ENCODE results near the gene MRS2. TPM values are rescaled to one million over a fixed set of nuclear protein-coding genes. Genes with fewer than 3 reads are reported as not detected.
A peak's percentile ranks its signal among the peaks of the same experiment; 100 is the strongest.
"Not testable (repeated sequence)": the region's sequence is repeated elsewhere in the genome, so short reads cannot be mapped to it uniquely, and the experiment has no call there.

Gene MRS2
- total RNA-seq, 8 experiments from 2014 or later, result 16.3 to 36.1 (median 29.8) TPM

DNA sequence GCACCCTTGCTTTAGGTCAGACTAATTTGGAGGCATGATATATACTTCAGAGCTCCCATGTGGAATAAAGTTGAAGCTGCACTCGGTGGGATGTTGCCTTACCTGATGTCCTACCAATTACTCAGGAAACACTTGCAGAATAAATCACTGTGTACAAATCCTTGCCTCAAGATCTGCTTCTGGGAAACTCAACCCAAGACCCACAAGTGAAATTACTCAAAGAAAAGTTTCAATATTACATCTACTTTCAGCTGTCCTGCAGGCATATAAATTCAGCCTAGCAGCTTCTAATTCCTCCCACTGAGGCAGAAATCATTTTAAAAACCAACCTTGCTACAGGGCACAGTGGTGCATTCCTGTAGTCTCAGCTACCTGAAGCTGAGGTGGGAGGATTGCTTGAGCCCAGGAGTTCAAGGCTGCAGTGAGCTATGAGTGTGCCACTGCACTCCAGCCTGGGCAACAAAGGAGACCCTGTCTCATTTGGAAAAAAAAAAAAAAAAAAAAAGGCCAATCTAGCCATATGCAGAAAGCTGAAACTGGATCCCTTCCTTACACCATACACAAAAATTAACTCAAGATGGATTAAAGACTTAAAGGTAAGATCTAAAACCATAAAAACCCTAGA lies 24.2 kb upstream of the MRS2 start:
- no peak for ATAC-seq (replicated peaks in 6 of 8)
- H3K4me3 ChIP-seq, result no peak overlapping the region
- no peak overlapping the region for H3K27ac ChIP-seq
- 89 to 100% (median 100%) methylated on average over 1 of the region's 1 CpG; no CpG with 5 or more reads in 6 of the 10 experiments for WGBS, 10 experiments
- no peaks in the 10 kb centered on the region for H3K4me1 ChIP-seq (replicated peaks in 1 of 2)
- in situ Hi-C loops (cut with MboI; ENCODE audit: low pct_unique_long_range_greater_than_20kb in 2 of 9, low sequenced_read_pairs in 9 of 9, unreplicated experiment in 9 of 9), result loop anchor here in 2 of 9 experiments (25.0 kb wide), 2 partner anchors 91 to 316 kb away; no protein-coding TSS in a partner anchor

DNA sequence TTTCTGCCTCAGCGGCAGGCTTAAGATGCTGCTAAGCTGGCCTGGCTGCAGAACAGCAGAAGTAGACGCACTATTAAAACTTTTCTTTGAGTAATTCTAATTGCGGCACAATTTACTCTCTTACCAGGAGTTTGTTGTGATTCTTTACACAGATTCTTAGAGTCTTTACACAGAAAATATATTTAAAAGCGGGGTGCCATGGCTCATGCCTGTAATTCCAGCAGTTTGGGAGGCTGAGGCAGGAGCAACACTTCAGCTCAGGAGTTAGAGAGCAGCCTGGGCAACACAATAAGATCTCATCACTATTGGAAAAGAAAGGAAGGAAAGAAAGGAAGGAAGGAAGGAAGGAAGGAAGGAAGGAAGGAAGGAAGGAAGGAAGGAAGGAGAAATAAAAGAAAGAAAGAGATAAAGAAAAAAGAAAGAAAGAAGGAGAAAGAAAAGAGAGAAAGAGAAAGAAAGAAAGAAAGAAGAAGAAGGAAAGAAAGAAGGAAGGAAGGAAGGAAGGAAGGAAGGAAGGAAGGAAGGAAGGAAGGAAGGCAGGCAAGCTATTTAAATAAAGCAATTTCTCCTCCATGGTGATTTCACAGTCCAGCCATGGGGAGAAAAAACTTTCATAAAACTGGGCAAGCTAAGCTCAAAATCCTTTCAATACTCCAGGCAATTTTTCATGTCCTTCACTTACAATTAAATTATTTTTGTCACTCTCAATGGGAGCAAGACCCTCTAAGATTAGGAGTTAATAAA lies 21.1 kb upstream of the MRS2 start:
- no peak for ATAC-seq (replicated peaks in 6 of 8)
- 50 to 100% (median 67%) methylated on average over 2 to 4 of the region's 4 CpGs; no CpG with 5 or more reads in 4 of the 10 experiments for WGBS, 10 experiments
- in situ Hi-C loops (cut with MboI; ENCODE audit: low pct_unique_long_range_greater_than_20kb in 2 of 9, low sequenced_read_pairs in 9 of 9, unreplicated experiment in 9 of 9), result loop anchor here in 3 of 9 experiments (10.0 to 25.0 kb wide), 3 partner anchors 94 to 319 kb away; no protein-coding TSS in a partner anchor
- Histone ChIP-seq H3K27ac (no peak overlapping the region), H3K4me1 (replicated peaks in 1 of 2) (no peaks in the 10 kb centered on the region), H3K4me3 (no peak overlapping the region)

DNA sequence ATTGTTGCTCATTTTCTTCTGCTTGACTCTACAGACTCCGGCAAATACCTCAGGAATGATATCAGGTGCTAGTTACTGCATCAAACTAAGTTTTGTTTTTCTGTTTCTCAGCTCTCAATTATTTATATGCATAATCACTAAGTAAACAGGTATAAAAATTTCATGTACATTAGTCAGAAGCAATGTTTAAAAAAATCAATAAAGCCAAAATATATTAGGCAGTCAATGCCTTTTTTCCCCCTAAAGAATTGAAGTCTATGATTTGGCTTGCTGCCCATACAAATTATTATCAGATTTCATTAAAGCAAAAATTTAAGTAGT lies 20.6 kb upstream of the MRS2 start:
- Histone ChIP-seq H3K4me1 (replicated peaks in 1 of 2) (no peaks in the 10 kb centered on the region), H3K4me3 (no peak overlapping the region), H3K27ac (no peak overlapping the region)
- ATAC-seq (replicated peaks in 6 of 8), result no peak
- WGBS, 10 experiments, result 56 to 100% (median 94%) methylated on average over 1 of the region's 1 CpG; no CpG with 5 or more reads in 2 of the 10 experiments
- in situ Hi-C loops (cut with MboI; ENCODE audit: low pct_unique_long_range_greater_than_20kb in 2 of 9, low sequenced_read_pairs in 9 of 9, unreplicated experiment in 9 of 9), result loop anchor here in 3 of 9 experiments (10.0 to 25.0 kb wide), 3 partner anchors 95 to 320 kb away; no protein-coding TSS in a partner anchor

DNA sequence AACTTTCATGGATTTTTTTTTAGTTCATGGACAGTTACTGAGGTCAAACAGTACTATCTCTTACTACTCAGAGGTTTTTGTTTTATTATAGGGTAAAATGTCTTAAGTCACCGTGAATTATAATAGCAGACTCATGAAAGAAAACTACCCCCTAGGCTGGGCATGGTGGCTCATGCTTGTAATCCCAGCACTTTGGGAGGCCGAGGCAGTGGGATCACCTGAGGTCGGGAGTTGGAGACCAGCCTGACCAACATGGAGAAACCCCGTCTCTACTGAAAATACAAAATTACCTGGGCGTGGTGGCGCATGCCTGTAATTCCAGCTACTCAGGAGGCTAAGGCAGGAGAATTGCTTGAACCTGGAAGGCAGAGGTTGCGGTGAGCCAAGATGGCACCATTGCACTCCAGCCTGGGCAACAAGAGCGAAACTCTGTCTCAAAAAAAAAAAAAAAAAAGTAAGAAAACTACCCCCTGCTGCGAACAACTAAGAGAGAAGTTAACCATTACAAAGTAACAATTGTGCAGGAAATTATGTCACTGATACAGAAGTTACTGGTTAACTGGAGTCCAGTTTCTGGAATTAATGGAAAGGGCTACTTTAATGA lies 19.7 kb upstream of the MRS2 start:
- in situ Hi-C loops (cut with MboI; ENCODE audit: low pct_unique_long_range_greater_than_20kb in 2 of 9, low sequenced_read_pairs in 9 of 9, unreplicated experiment in 9 of 9), result loop anchor here in 3 of 9 experiments (10.0 to 25.0 kb wide), 3 partner anchors 96 to 321 kb away; no protein-coding TSS in a partner anchor
- H3K4me3 ChIP-seq; ATAC-seq (replicated peaks in 6 of 8); H3K4me1 ChIP-seq (replicated peaks in 1 of 2); H3K27ac ChIP-seq: not testable (repeated sequence)
- WGBS, 10 experiments, result 41 to 100% (median 83%) methylated on average over 1 to 8 of the region's 9 CpGs

GRCh38 chr6:24384369-24385130 lies 18.2 kb upstream of the MRS2 start:
- WGBS, 10 experiments, result 0 to 100% (median 98%) methylated on average over 1 to 4 of the region's 5 CpGs; no CpG with 5 or more reads in 2 of the 10 experiments
- ATAC-seq (replicated peaks in 6 of 8); H3K27ac ChIP-seq; H3K4me3 ChIP-seq; H3K4me1 ChIP-seq (replicated peaks in 1 of 2): not testable (repeated sequence)
- in situ Hi-C loops (cut with MboI; ENCODE audit: low pct_unique_long_range_greater_than_20kb in 2 of 9, low sequenced_read_pairs in 9 of 9, unreplicated experiment in 9 of 9), result loop anchor here in 3 of 9 experiments (10.0 to 25.0 kb wide), 3 partner anchors 97 to 322 kb away; no protein-coding TSS in a partner anchor

GRCh38 chr6:24385536-24386269 lies 17.0 kb upstream of the MRS2 start:
- Histone ChIP-seq H3K4me3 (no peak overlapping the region), H3K4me1 (replicated peaks in 1 of 2) (no peaks in the 10 kb centered on the region), H3K27ac (no peak overlapping the region)
- in situ Hi-C loops (cut with MboI; ENCODE audit: low pct_unique_long_range_greater_than_20kb in 2 of 9, low sequenced_read_pairs in 9 of 9, unreplicated experiment in 9 of 9), result loop anchor here in 3 of 9 experiments (10.0 to 25.0 kb wide), 3 partner anchors 98 to 323 kb away; no protein-coding TSS in a partner anchor
- WGBS, 10 experiments, result 48 to 93% (median 80%) methylated on average over 2 to 7 of the region's 8 CpGs
- ATAC-seq (replicated peaks in 6 of 8), result no peak

GRCh38 chr6:24387818-24388217 lies 14.9 kb upstream of the MRS2 start:
- 40 to 100% (median 100%) methylated on average over 1 of the region's 1 CpG; no CpG with 5 or more reads in 4 of the 10 experiments for WGBS, 10 experiments
- peak in 1 of 8 experiments; percentile 14 for ATAC-seq (replicated peaks in 6 of 8)
- no peaks in the 10 kb centered on the region for H3K4me1 ChIP-seq (replicated peaks in 1 of 2)
- no peak overlapping the region for H3K27ac ChIP-seq
- no peak overlapping the region for H3K4me3 ChIP-seq
- in situ Hi-C loops (cut with MboI; ENCODE audit: low pct_unique_long_range_greater_than_20kb in 2 of 9, low sequenced_read_pairs in 9 of 9, unreplicated experiment in 9 of 9), result loop anchor here in 3 of 9 experiments (10.0 to 25.0 kb wide), 3 partner anchors 101 to 326 kb away; no protein-coding TSS in a partner anchor

DNA sequence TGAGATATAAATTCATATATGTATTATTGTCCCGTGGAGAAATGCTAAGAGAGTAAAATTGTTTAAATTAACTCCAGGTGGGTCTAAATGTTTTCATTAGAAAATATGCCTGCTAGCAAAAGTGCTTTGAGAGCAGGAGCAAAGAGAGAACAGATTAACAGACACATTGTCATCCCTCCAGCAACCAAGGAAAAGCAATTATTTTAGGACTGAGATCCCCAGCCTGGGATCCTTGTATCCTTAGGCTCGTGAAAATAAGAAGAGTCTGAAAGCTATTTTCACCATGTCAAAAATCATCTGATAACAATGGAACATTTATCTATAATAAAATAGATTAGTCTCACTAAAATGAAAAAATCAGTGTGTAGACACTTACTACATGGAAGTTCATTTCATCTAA lies 11.5 kb upstream of the MRS2 start:
- no peak overlapping the region for H3K4me3 ChIP-seq
- no peaks in the 10 kb centered on the region for H3K4me1 ChIP-seq (replicated peaks in 1 of 2)
- in situ Hi-C loops (cut with MboI; ENCODE audit: low pct_unique_long_range_greater_than_20kb in 2 of 9, low sequenced_read_pairs in 9 of 9, unreplicated experiment in 9 of 9), result loop anchor here in 2 of 9 experiments (25.0 kb wide), 2 partner anchors 104 to 329 kb away; no protein-coding TSS in a partner anchor
- 0 to 100% (median 58%) methylated on average over 1 to 2 of the region's 2 CpGs for WGBS, 10 experiments
- no peak overlapping the region for H3K27ac ChIP-seq
- no peak for ATAC-seq (replicated peaks in 6 of 8)

GRCh38 chr6:24391756-24392405 lies 10.9 kb upstream of the MRS2 start:
- Histone ChIP-seq H3K27ac (no peak overlapping the region), H3K4me3 (no peak overlapping the region), H3K4me1 (replicated peaks in 1 of 2) (no peaks in the 10 kb centered on the region)
- in situ Hi-C loops (cut with MboI; ENCODE audit: low pct_unique_long_range_greater_than_20kb in 2 of 9, low sequenced_read_pairs in 9 of 9, unreplicated experiment in 9 of 9), result loop anchor here in 2 of 9 experiments (25.0 kb wide), 2 partner anchors 105 to 330 kb away; no protein-coding TSS in a partner anchor
- WGBS, 10 experiments, result 17 to 92% (median 80%) methylated on average over 1 to 2 of the region's 2 CpGs; no CpG with 5 or more reads in 1 of the 10 experiments
- ATAC-seq (replicated peaks in 6 of 8), result no peak

GRCh38 chr6:24394061-24394779 lies 8.5 kb upstream of the MRS2 start:
- 37 to 100% (median 86%) methylated on average over 1 to 2 of the region's 2 CpGs; no CpG with 5 or more reads in 2 of the 10 experiments for WGBS, 10 experiments
- no peak overlapping the region for H3K4me3 ChIP-seq
- no peak overlapping the region for H3K27ac ChIP-seq
- in situ Hi-C loops (cut with MboI; ENCODE audit: low pct_unique_long_range_greater_than_20kb in 2 of 9, low sequenced_read_pairs in 9 of 9, unreplicated experiment in 9 of 9), result loop anchor here in 2 of 9 experiments (25.0 kb wide), 2 partner anchors 107 to 332 kb away; no protein-coding TSS in a partner anchor
- no peak for ATAC-seq (replicated peaks in 6 of 8)
- no peaks in the 10 kb centered on the region for H3K4me1 ChIP-seq (replicated peaks in 1 of 2)
